K562 (cell line): ENCODE results near the gene ERBB4. TPM values are rescaled to one million over a fixed set of nuclear protein-coding genes. Genes with fewer than 3 reads are reported as not detected.

ENCODE experiments used
- ATAC-seq: fragments of 200-7000 bp; cut with Tn5 transposase; 3 replicates; pipeline ENCODE4 v1.9.1; 2020; ENCODE audit warnings: moderate library complexity
- BruUV-seq: library from RNA; stranded (reverse); fragments of 400-500 nt; replicated peaks from 2 replicates; lab custom pipeline; 2021; lab: Mats Ljungman, UMichigan
- CTCF ChIA-PET: fragments of 300-600 bp; formaldehyde crosslinking; extraction: SDS; loops from one replicate; lab custom pipeline; 2021; ENCODE audit warnings: low intra/inter-chr PET ratio; lab: Yijun Ruan, JAX
- POLR2A ChIA-PET: fragments of 300-600, 350-650 bp; sonication (Branson Sonifier 250); formaldehyde crosslinking; extraction: SDS; loops from one replicate; lab custom pipeline; 2021; ENCODE audit warnings: antibody characterized with exemption, inconsistent platforms; lab: Yijun Ruan, JAX
- DNase-seq, 4 experiments: peaks; one replicate each; pipeline versions ENCODE4 v3.0.0 to v3.0.0-alpha.2; 2011 to 2018; ENCODE audit warnings: low spot score in 3 of 4, mixed read lengths in 3 of 4; ENCODE audit errors: extremely low read depth in 1 of 4
- FAIRE-seq: peaks from 2 replicates; lab custom pipeline; 2011; peaks lifted over from hg19 to GRCh38; lab: Jason Lieb, UNC
- H2AFZ ChIP-seq: 2 replicates; pipeline ENCODE4 v1.6.0; 2011; ENCODE audit warnings: low read depth, low read length, control low read depth, inconsistent platforms
- H3K27ac ChIP-seq: fragments of 200-600 bp; 3 replicates; pipeline ENCODE4 v1.8.0; 2011; ENCODE audit warnings: low read depth, mild to moderate bottlenecking, control low read depth, inconsistent platforms, low read length, moderate library complexity, mixed read lengths; ENCODE audit errors: extremely low read depth
- H3K27me3 ChIP-seq, 2 experiments: fragments of 300-600 bp in 1 of 2; 2 replicates in 1 of 2; 3 replicates in 1 of 2; pipeline versions ENCODE4 v1.6.0 to v1.8.0; 2011; ENCODE audit warnings: inconsistent platforms in 2 of 2, low read length in 2 of 2, mild to moderate bottlenecking in 1 of 2, mixed read lengths in 1 of 2, moderate library complexity in 1 of 2; ENCODE audit not compliant: control insufficient read depth in 2 of 2, insufficient read depth in 2 of 2
- H3K36me3 ChIP-seq: fragments of 300-600 bp; 3 replicates; pipeline ENCODE4 v1.8.0; 2011; ENCODE audit warnings: mild to moderate bottlenecking, low read length, inconsistent platforms; ENCODE audit not compliant: control insufficient read depth, insufficient read depth
- H3K4me1 ChIP-seq, 2 experiments: fragments of 200-600 bp in 1 of 2; replicated peaks in 1 of 2; 2 replicates in 1 of 2; 3 replicates in 1 of 2; pipeline versions ENCODE4 v1.5.1 to v1.8.0; 2011; ENCODE audit warnings: inconsistent platforms in 2 of 2, low read length in 2 of 2, mild to moderate bottlenecking in 1 of 2, mixed read lengths in 1 of 2, moderate library complexity in 1 of 2; ENCODE audit not compliant: control insufficient read depth in 2 of 2, insufficient read depth in 2 of 2
- H3K4me2 ChIP-seq: 2 replicates; pipeline ENCODE4 v1.6.1; 2011; ENCODE audit warnings: low read length, control low read depth, inconsistent platforms, mixed read lengths; ENCODE audit not compliant: insufficient read depth
- H3K4me3 ChIP-seq: fragments of 200-600 bp; sonication (generic), shearing (Covaris generic); 2 replicates; pipeline ENCODE4 v1.5.1; 2016; ENCODE audit warnings: control low read depth, inconsistent platforms
- H3K79me2 ChIP-seq: fragments of 200-600 bp; 3 replicates; pipeline ENCODE4 v1.8.0; 2011; ENCODE audit warnings: low read length, inconsistent platforms; ENCODE audit not compliant: control insufficient read depth, insufficient read depth
- H3K9ac ChIP-seq, 2 experiments: 2 replicates each; pipeline versions ENCODE4 v1.6.0 to v1.6.1; 2011; ENCODE audit warnings: low read depth in 2 of 2, low read length in 2 of 2, control low read depth in 1 of 2, inconsistent platforms in 1 of 2, mild to moderate bottlenecking in 1 of 2, mixed read lengths in 1 of 2; ENCODE audit not compliant: insufficient read depth in 1 of 2
- H3K9me1 ChIP-seq: one replicate; pipeline ENCODE4 v1.6.0; 2011; ENCODE audit warnings: inconsistent platforms, mild to moderate bottlenecking, low read length, moderate library complexity; ENCODE audit not compliant: control insufficient read depth, insufficient read depth
- H3K9me3 ChIP-seq: replicated peaks from 2 replicates; pipeline ENCODE4 v1.5.1; 2011; ENCODE audit warnings: low read depth, low read length, inconsistent platforms; ENCODE audit not compliant: control insufficient read depth, insufficient read depth
- H4K20me1 ChIP-seq: replicated peaks from 2 replicates; pipeline ENCODE4 v1.6.1; 2011; ENCODE audit warnings: low read length, inconsistent platforms, mixed read lengths; ENCODE audit not compliant: control insufficient read depth, insufficient read depth
- AFF1 ChIP-seq, 2 experiments: fragments of 450-650 bp; IDR thresholded peaks; 2 replicates each; pipeline ENCODE4 v1.6.1; 2018; ENCODE audit warnings: mild to moderate bottlenecking in 2 of 2, low read depth in 1 of 2; ENCODE audit not compliant: partially characterized antibody in 2 of 2
- FOXA1 ChIP-seq: fragments of 450-650 bp; IDR thresholded peaks from 2 replicates; pipeline ENCODE4 v1.6.1; 2016; ENCODE audit warnings: mild to moderate bottlenecking, borderline replicate concordance
- HNRNPLL ChIP-seq: fragments of 200-400 bp; formaldehyde crosslinking; IDR thresholded peaks from 2 replicates; pipeline ENCODE4 v1.6.1; 2017; ENCODE audit warnings: low read length, low read depth, mild to moderate bottlenecking; ENCODE audit not compliant: poor library complexity, severe bottlenecking
- ID3 ChIP-seq, 2 experiments: fragments of 250-450 bp in 1 of 2; fragments of 450-650 bp in 1 of 2; sonication (Bioruptor Pico) in 1 of 2; IDR thresholded peaks; 2 replicates each; pipeline versions ENCODE4 v1.6.1 to v1.8.0; 2016 to 2021; ENCODE audit warnings: mild to moderate bottlenecking in 2 of 2, moderate library complexity in 2 of 2, missing compliant biosample characterization in 1 of 2, missing genetic modification characterization in 1 of 2
- JUNB ChIP-seq: fragments of 450-650 bp; formaldehyde crosslinking; conservative IDR thresholded peaks from 2 replicates; pipeline ENCODE4 v1.4.0; 2020; ENCODE audit warnings: mild to moderate bottlenecking
- NR4A1 ChIP-seq, 2 experiments: fragments of 250-450 bp in 1 of 2; fragments of 450-650 bp in 1 of 2; sonication (Bioruptor Pico) in 1 of 2; IDR thresholded peaks; 2 replicates each; pipeline versions ENCODE4 v1.4.0 to v1.6.1; 2016 to 2020; ENCODE audit warnings: mild to moderate bottlenecking in 2 of 2, missing compliant biosample characterization in 1 of 2, missing genetic modification characterization in 1 of 2, moderate library complexity in 1 of 2
- SLC30A9 ChIP-seq: fragments of 250-450 bp; sonication (Bioruptor Pico); IDR thresholded peaks from 2 replicates; pipeline ENCODE4 v1.8.0; 2022; ENCODE audit warnings: mild to moderate bottlenecking, moderate library complexity
- SMAD2 ChIP-seq: fragments of 150-350 bp; IDR thresholded peaks from 2 replicates; pipeline ENCODE4 v1.6.1; 2014; ENCODE audit warnings: low read depth, mild to moderate bottlenecking, low read length
- STAT5B ChIP-seq: fragments of 250-450 bp; sonication (Bioruptor Pico); IDR thresholded peaks from 2 replicates; pipeline ENCODE4 v1.8.0; 2021; ENCODE audit warnings: mild to moderate bottlenecking, inconsistent platforms
- TCF15 ChIP-seq: fragments of 250-450 bp; sonication (Bioruptor Pico); IDR thresholded peaks from 2 replicates; pipeline ENCODE4 v1.8.0; 2022; ENCODE audit warnings: moderate library complexity, mild to moderate bottlenecking, inconsistent platforms
- ZNF165 ChIP-seq: fragments of 250-450 bp; sonication (Bioruptor Pico); IDR thresholded peaks from 2 replicates; pipeline ENCODE4 v1.4.0; 2020; ENCODE audit warnings: borderline replicate concordance
- ZNF239 ChIP-seq: fragments of 250-450 bp; sonication (Bioruptor Pico); IDR thresholded peaks from 2 replicates; pipeline ENCODE4 v1.4.0; 2020; ENCODE audit warnings: mild to moderate bottlenecking
- ZNF436 ChIP-seq: fragments of 250-450, 450-650 bp; sonication (Bioruptor Pico); formaldehyde crosslinking; IDR thresholded peaks from 2 replicates; pipeline ENCODE4 v1.7.0; 2020; ENCODE audit warnings: mild to moderate bottlenecking
- ZNF449 ChIP-seq: fragments of 250-450 bp; sonication (Bioruptor Pico); IDR thresholded peaks from 2 replicates; pipeline ENCODE4 v1.8.0; 2022; ENCODE audit warnings: moderate library complexity, mild to moderate bottlenecking, inconsistent platforms
- WGBS: fragments of 100-300 bp; shearing (Covaris generic); methylation state at CpG from one replicate; pipeline ENCODE4 v1.1.6; 2016; ENCODE audit warnings: low coverage, mixed read lengths; ENCODE audit not compliant: insufficient coverage; ENCODE audit errors: missing lambda C conversion rate; 5-methylcytosine and 5-hydroxymethylcytosine counted together
- in situ Hi-C: fragments of 300-500 bp; cut with MboI; formaldehyde crosslinking; loops from 4 replicates; pipeline ENCODE4 v1.15.0; 2018; ENCODE audit warnings: inconsistent platforms, mixed read lengths
- intact Hi-C: fragments of 100-400 bp; cut with micrococcal nuclease; formaldehyde crosslinking; loops from 2 replicates; pipeline ENCODE4 v1.14.2; 2022
- polyA plus RNA-seq, 8 experiments: library from polyadenylated mRNA; depleted of rRNA in 4 of 8; stranded (reverse) in 5 of 8; unstranded in 3 of 8; fragments of >200 nt; fragmentation: Nextera tagmentation in 2 of 8; fragmentation: Illumina TruSeq in 1 of 8; extraction: Ambion mirVana in 2 of 8; extraction: Trizol in 1 of 8; gene quantifications; 2 replicates each; pipeline versions ENCODE4 v1.2.1 to v1.2.3, GENCODE V29; 2011 to 2014; ENCODE audit warnings: inconsistent platforms in 1 of 8, missing spikeins in 1 of 8
- total RNA-seq, 7 experiments: library from RNA; depleted of rRNA in 6 of 7; stranded (reverse); fragments of >200 nt in 6 of 7; fragmentation: Illumina TruSeq in 2 of 7; extraction: Trizol in 2 of 7; gene quantifications; 2 replicates each; pipeline versions ENCODE4 v1.2.1 to v1.2.3, GENCODE V29; 2011 to 2021; ENCODE audit warnings: low replicate concordance in 1 of 7

Gene ERBB4
- total and polyA plus RNA-seq, 9 of the 15 experiments (the other 6 are each of a cell fraction or from before 2014, with no cell fraction given): not detected

- CTCF ChIA-PET: no interaction called here
- intact Hi-C loops: no loop called here
- ATAC-seq: no peak
- no peaks in the 10 kb centered on the region for H3K4me1 ChIP-seq
- FAIRE-seq: no peak
- no peaks in the 10 kb centered on the region for H4K20me1 ChIP-seq
- H3K36me3 ChIP-seq: no peaks in the 10 kb centered on the region
- H3K27ac ChIP-seq: no peak overlapping the region
- H3K27me3 ChIP-seq: no peaks in the 10 kb centered on the region
- H3K9me3 ChIP-seq: no peaks in the 10 kb centered on the region
- no peak overlapping the region for H3K4me3 ChIP-seq
- DNase-seq: no peak
- no peak overlapping the region for H3K9ac ChIP-seq
- H3K79me2 ChIP-seq: no peaks in the 10 kb centered on the region
- in situ Hi-C loops: no loop called here
- H3K9me1 ChIP-seq: no peaks in the 10 kb centered on the region
- BruUV-seq: no TSS peak
- H2AFZ ChIP-seq: no peak overlapping the region
- 0% methylated on average over 3 of the region's 3 CpGs for WGBS
- POLR2A ChIA-PET: no interaction called here
- no peak overlapping the region for H3K4me2 ChIP-seq
- TF ChIP-seq HNRNPLL: no peak
- TF ChIP-seq STAT5B (CRISPR knock-in tag): no peak
- TF ChIP-seq NR4A1 (CRISPR knock-in tag; IDR thresholded peaks at IDR 0.05): no peak
- TF ChIP-seq NR4A1 (tag; IDR thresholded peaks at IDR 0.05): no peak
- no peak for TF ChIP-seq AFF1 (IDR thresholded peaks at IDR 0.05; ENCODE audit: low read depth in 1 of 2, partially characterized antibody in 2 of 2)
- no peak for TF ChIP-seq JUNB (CRISPR knock-in tag)
- TF ChIP-seq ID3 (CRISPR knock-in tag; IDR thresholded peaks at IDR 0.05): no peak
- TF ChIP-seq ID3 (tag; IDR thresholded peaks at IDR 0.05): no peak
- no peak for TF ChIP-seq FOXA1
- no peak for TF ChIP-seq ZNF436 (CRISPR knock-in tag)
- TF ChIP-seq ZNF165 (CRISPR knock-in tag): no peak
- TF ChIP-seq ZNF449 (CRISPR knock-in tag): no peak
- no peak for TF ChIP-seq TCF15 (CRISPR knock-in tag)
- no peak for TF ChIP-seq SMAD2
- no peak for TF ChIP-seq SLC30A9
- TF ChIP-seq ZNF239 (CRISPR knock-in tag): no peak
Measured at GRCh38 chr2:211822686-211823335, 715.8 kb downstream of the ERBB4 start.
